Coronary artery (tissue), 2 donors: ENCODE measurements around the gene DEPDC1B.
"Not testable (repeated sequence)": the region's sequence is repeated elsewhere in the genome, so short reads cannot be mapped to it uniquely, and the experiment has no call there.

ENCODE experiments used
- DNase-seq: peaks from one replicate; pipeline ENCODE4 v3.0.0-alpha.2; 2017; ENCODE audit warnings: low spot score
- H3K27ac ChIP-seq, 2 donors: fragments of 200-600 bp; sonication (generic); one replicate each; pipeline ENCODE4 v1.5.1; 2016 to 2019
- H3K4me3 ChIP-seq: fragments of 200-600 bp; sonication (generic); 2 replicates; pipeline ENCODE4 v1.5.1; 2016; ENCODE audit warnings: mild to moderate bottlenecking, moderate library complexity
- TF ChIP-seq, protein P1 (sequence below): fragments of 200-600 bp; sonication (generic); IDR thresholded peaks from one replicate; pipeline ENCODE4 v1.5.1; 2019; ENCODE audit warnings: antibody characterized with exemption

The DEPDC1B gene

DNA sequence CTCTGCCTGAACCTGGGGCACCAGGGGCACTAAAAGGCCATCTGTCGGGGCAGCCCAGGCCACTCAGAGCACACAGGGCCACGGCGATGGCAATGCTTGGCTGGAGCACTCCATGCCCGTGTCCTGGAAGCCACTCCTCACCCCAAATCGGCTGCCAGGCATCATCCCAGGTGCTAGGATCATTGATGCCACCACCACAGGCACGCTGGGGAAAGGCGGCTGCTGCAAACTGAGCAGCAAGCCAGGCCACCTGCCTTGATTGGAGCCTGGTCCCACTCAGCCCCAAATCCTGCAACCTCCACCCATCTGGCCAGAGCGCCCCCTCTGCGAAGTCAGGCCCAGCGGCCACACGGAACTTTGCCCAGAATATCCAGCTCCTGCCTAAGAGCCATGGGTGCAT is 67.8 kb downstream of the DEPDC1B start:
- peak overlapping the region; percentile 35 to 80 for H3K27ac ChIP-seq
- no peak for DNase-seq
- no peak overlapping the region for H3K4me3 ChIP-seq
- TF ChIP-seq, protein P1, sequence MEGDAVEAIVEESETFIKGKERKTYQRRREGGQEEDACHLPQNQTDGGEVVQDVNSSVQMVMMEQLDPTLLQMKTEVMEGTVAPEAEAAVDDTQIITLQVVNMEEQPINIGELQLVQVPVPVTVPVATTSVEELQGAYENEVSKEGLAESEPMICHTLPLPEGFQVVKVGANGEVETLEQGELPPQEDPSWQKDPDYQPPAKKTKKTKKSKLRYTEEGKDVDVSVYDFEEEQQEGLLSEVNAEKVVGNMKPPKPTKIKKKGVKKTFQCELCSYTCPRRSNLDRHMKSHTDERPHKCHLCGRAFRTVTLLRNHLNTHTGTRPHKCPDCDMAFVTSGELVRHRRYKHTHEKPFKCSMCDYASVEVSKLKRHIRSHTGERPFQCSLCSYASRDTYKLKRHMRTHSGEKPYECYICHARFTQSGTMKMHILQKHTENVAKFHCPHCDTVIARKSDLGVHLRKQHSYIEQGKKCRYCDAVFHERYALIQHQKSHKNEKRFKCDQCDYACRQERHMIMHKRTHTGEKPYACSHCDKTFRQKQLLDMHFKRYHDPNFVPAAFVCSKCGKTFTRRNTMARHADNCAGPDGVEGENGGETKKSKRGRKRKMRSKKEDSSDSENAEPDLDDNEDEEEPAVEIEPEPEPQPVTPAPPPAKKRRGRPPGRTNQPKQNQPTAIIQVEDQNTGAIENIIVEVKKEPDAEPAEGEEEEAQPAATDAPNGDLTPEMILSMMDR: no peak

DNA sequence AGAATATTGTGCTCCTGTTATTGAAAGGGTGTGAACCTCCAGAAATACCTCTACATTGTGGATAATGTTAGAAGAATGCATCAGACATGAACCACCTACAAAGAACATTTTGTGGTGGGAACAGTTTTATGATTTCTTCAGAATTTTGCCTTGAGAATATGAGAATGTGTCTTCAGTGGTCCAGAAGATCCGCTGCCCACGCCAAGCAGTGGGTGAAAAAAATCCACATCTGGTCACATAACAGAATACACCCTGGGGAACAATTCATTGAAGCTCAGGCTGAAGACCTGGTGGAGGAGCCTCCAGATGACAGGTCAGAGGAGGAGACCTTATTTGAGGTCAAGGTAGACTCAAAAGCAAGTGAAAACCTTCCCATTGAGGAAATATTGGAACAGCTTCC is 69.1 kb downstream of the DEPDC1B start:
- TF ChIP-seq, protein P1: no peak
- DNase-seq: no peak
- Histone ChIP-seq H3K4me3 (no peak overlapping the region), H3K27ac (peak overlapping the region in 1 of 2 donors; percentile 80)

DNA sequence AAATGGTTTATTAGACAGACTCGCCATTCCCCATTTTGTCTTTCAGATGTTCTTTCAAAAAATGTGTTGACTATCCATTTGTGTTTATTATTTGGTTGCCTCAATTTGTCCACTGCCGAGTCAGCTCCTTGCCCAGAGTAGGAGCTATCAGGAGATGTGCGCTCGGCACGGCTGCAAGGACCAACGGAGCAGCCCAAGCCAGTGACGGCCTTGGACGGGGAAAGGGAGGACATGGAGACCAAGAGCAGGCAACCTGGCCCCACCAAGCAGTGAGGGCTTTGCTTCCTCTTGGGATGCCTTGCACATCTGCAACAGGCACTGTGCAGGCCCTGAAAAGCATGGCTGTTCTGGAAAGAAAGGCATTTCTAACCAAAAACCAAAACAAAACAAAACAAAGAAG is 69.8 kb downstream of the DEPDC1B start:
- H3K4me3 ChIP-seq: no peak overlapping the region
- TF ChIP-seq, protein P1: no peak
- no peak for DNase-seq
- H3K27ac ChIP-seq: no peak overlapping the region

DNA sequence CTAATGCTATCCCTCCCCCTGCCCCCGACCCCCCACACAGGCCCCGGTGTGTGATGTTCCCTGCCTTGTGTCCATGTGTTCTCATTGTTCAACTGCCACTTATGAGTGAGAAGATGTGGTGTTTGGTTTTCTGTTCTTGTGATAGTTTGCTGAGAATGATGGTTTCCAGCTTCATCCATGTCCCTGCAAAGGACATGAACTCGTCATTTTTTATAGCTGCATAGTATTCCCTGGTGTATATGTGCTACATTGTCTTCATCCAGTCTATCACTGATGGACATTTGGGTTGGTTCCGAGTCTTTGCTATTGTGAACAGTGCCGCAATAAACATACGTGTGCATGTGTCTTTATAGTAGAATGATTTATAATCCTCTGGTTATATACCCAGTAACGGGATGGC is 75.1 kb downstream of the DEPDC1B start:
- H3K27ac ChIP-seq, H3K4me3 ChIP-seq, DNase-seq: not testable (repeated sequence)

DNA sequence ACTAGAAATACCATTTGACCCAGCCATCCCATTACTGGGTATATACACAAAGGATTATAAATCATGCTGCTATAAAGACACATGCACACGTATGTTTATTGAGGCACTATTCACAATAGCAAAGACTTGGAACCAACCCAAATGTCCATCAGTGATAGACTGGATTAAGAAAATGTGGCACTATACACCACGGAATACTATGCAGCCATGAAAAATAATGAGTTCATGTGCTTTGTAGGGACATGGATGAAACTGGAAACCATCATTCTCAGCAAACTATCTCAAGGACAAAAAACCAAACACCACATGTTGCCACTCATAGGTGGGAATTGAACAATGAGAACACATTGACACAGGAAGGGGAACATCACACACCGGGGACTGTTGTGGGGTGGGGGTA is 79.2 kb downstream of the DEPDC1B start:
- H3K27ac ChIP-seq, DNase-seq, H3K4me3 ChIP-seq: not testable (repeated sequence)

DNA sequence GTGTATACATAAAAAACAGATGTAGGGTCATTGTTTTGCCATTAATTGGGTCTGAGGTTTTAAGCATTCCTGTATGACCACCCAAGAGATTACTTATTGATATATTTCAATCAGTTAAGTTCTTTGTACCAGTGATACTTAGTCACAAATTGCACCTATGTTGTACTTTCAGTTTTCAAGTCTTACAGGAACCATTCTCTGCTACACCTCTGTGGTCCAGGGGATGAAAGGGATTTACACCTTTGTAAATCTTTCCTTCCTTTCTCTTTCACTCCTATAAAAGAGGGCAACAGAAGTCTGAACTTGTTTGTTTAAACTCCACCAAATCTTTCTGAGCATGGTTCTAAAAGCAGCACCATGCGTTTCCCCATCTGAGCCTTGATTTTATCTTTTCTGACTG is 86.1 kb downstream of the DEPDC1B start:
- Histone ChIP-seq H3K27ac (no peak overlapping the region), H3K4me3 (no peak overlapping the region)
- no peak for DNase-seq
- TF ChIP-seq, protein P1: no peak

DNA sequence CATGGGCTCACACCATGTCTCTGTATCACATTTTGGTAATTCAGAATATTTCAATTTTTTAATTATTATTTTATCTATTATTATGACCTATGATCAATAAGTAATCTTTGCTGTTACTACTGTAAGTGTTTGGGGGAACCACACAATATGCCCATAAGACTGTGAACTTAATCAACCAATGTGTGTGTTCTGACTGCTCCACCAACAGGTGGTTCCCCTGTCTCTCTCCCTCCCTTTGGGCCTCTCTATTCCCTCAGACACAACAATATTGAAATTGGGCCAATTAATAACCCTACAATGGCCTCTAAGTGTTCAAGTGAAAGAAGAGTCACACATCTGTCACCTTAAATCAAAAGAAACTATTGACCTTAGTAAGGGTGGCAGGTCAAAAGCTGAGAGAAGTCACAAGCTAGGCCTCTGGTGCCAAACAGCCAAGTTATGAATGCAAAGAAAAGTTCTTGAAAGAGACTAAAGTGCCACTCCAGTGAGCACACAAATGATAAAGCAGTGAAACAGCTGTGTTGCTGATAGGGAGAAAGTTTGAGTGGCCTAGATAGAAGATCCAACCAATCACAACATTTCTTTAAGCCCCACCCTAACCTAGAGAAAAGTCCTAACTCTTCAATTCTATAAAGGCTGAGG is 88.7 kb downstream of the DEPDC1B start:
- no peak overlapping the region for H3K27ac ChIP-seq
- H3K4me3 ChIP-seq: no peak overlapping the region
- TF ChIP-seq, protein P1: no peak
- no peak for DNase-seq

DNA sequence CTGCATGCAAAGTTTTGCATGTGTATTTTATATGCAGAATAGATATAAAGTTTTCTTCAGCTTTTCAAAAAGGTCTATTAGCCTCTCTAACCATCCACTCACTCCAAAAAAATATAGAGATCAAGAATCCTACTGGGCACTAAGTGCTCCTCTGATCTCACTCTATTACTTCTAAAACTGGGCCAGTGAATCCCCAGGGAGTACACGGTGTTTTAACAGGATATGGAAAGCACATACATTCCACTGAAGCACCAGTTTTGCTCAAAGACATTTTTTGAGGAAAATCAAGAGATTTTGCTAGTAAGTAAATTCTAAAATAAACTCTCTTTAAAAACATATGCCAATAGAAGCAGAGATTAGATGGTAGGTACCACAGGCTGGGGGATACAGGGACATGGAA is 95.2 kb downstream of the DEPDC1B start:
- Histone ChIP-seq H3K4me3 (no peak overlapping the region), H3K27ac (no peak overlapping the region)
- TF ChIP-seq, protein P1: no peak
- DNase-seq: no peak
